Mucosa of descending colon (tissue), 3 donors: ENCODE measurements around the gene FOXD4L1. TPM values are rescaled to one million over a fixed set of nuclear protein-coding genes. Genes with fewer than 3 reads are reported as not detected.
"Not testable (repeated sequence)": the region's sequence is repeated elsewhere in the genome, so short reads cannot be mapped to it uniquely, and the experiment has no call there.

Source experiments
- ATAC-seq: fragments of 200-7000 bp; cut with Tn5 transposase; one replicate; pipeline ENCODE4 v1.9.1; 2020; ENCODE audit warnings: mild to moderate bottlenecking, moderate library complexity
- DNase-seq, 3 donors: peaks; one replicate each; pipeline ENCODE4 v3.0.0-alpha.2; 2020
- H3K36me3 ChIP-seq: fragments of 200-600 bp; one replicate; pipeline ENCODE4 v1.8.0; 2021; ENCODE audit warnings: low read depth, mild to moderate bottlenecking
- H3K4me1 ChIP-seq: fragments of 200-600 bp; one replicate; pipeline ENCODE4 v1.8.0; 2021; ENCODE audit warnings: low read depth, mild to moderate bottlenecking
- H3K4me3 ChIP-seq: fragments of 200-600 bp; one replicate; pipeline ENCODE4 v1.8.0; 2021; ENCODE audit warnings: mild to moderate bottlenecking
- H3K9me3 ChIP-seq: fragments of 200-600 bp; one replicate; pipeline ENCODE4 v1.8.0; 2021; ENCODE audit warnings: mild to moderate bottlenecking
- intact Hi-C, 2 donors: fragments of 100-400 bp; cut with DNase I in 1 of 2; cut with micrococcal nuclease in 1 of 2; formaldehyde crosslinking; loops; one replicate each; pipeline versions ENCODE4 v1.11.0 to v1.11.1; 2022; cut with DNase I, micrococcal nuclease
- total RNA-seq, 3 donors: library from RNA; stranded (reverse); fragmentation: NEBNext Ultra II Directional in 2 of 3; extraction: Animal tissue kit (Norgen Biotek cat#: 25700) in 2 of 3; gene quantifications; one replicate each; pipeline versions ENCODE4 v1.2.1 to v1.2.4, GENCODE V29; 2021 to 2023
- donor health status: DM: no; HTN: no; CAD: no; lungs with moderate emphysema.
- donor health status: DM: no; HTN: no; CAD: no.
- donor health status: DM: no; HTN: yes; CAD: no.

FOXD4L1 gene
- total RNA-seq, 3 donors from 2014 or later: 0.17 to 0.32 TPM; not detected in 1

DNA sequence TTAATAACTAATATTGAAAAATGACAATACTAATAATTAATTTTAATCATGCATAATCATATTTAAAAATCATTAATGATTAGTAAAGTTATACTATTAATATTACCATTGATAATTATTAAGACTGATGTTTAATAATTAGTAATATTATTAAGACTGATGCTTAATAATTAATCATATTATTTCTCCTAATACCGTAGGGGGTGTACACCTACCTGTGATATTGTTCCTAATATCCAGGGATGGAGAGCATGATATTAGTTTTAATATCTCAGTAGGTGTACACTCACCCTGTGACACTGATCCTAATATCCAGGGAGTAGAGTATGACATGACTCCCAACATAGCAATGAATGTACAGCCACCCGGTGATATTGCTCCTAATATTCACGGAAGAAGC lies 12.4 kb downstream of the FOXD4L1 start:
- H3K36me3 ChIP-seq, intact Hi-C loops, ATAC-seq, H3K4me1 ChIP-seq, H3K4me3 ChIP-seq, H3K9me3 ChIP-seq, DNase-seq: not testable (repeated sequence)

DNA sequence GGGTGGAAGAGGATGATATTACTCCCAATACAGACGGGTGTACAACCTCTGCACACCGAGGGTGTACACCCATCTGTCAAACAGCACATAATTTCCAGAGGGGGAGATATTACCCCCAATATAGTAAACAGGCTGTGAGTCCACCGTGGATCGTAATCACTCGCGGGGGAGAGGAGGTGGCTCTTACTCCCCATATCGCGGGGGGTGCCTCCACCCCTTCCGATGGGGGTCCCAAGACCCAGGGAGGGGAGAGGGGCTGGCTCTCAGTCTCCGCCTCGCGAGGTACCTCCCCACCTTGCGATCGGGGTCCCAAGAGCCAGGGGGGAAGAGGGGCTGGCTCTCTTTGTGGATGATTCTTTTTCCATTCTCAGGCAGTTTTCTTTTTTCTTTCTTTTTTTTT lies 13.4 kb downstream of the FOXD4L1 start:
- H3K36me3 ChIP-seq, ATAC-seq, DNase-seq, intact Hi-C loops, H3K4me1 ChIP-seq, H3K4me3 ChIP-seq, H3K9me3 ChIP-seq: not testable (repeated sequence)

DNA sequence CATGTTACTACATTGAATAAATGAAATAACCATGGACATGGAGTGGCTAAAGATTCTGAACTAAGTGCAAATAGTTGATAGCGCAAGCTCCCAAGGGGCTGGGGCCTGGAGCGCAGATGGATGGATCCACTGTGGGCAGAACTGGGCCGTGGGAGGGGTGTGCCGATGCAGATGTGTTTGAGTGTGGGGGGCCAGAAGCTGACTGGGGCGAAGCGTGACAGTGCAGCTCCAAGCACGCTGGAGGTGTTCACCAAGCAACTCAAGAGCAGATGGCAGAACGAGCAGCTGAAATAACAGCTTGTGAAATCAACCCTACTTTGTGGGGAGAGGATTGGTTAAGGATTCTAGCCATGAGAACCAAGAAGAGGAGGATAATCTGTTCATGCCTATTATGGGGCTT lies 17.0 kb downstream of the FOXD4L1 start:
- intact Hi-C loops, ATAC-seq, DNase-seq, H3K4me3 ChIP-seq, H3K4me1 ChIP-seq, H3K9me3 ChIP-seq, H3K36me3 ChIP-seq: not testable (repeated sequence)

DNA sequence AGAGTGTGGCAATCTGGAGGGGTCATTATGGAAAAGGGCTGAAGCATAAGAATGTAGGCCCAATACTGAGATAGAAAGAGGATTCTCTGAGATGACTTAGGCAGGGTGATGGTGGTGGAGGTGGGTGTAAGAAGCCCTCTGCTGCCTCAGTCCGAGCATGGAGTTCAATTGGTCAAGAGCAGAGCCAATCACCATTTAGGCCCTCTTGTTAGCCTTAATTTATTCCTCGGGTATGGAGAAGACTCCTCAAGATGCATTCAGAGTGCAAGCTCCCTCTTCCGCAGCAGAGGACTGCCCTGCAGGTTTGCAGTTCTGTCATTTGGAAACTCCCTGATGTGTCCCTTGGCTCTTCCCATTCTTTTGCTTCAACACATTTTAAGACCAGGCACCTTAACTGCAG lies 17.5 kb downstream of the FOXD4L1 start:
- DNase-seq, H3K4me1 ChIP-seq, H3K9me3 ChIP-seq, ATAC-seq, H3K4me3 ChIP-seq, intact Hi-C loops, H3K36me3 ChIP-seq: not testable (repeated sequence)

DNA sequence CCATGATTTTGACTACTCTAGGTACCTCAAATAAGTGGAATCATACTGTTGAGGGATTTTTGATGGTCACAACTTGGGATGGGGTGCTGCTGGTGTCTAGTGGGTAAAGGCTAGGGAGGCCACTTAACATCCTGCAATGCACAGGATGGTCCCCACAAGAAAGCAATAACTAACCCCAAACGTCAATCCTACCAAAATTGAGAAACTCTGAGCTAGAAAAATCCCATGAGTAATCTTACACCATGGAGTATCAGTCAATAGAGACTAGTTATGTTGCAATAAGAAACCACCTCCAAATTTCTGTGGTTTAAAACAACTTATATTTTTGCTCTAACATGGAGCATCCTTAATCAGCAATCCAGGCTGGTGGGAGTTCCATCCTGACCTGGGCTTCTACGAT lies 18.6 kb downstream of the FOXD4L1 start:
- DNase-seq, H3K9me3 ChIP-seq, ATAC-seq, H3K36me3 ChIP-seq, H3K4me3 ChIP-seq, H3K4me1 ChIP-seq, intact Hi-C loops: not testable (repeated sequence)

DNA sequence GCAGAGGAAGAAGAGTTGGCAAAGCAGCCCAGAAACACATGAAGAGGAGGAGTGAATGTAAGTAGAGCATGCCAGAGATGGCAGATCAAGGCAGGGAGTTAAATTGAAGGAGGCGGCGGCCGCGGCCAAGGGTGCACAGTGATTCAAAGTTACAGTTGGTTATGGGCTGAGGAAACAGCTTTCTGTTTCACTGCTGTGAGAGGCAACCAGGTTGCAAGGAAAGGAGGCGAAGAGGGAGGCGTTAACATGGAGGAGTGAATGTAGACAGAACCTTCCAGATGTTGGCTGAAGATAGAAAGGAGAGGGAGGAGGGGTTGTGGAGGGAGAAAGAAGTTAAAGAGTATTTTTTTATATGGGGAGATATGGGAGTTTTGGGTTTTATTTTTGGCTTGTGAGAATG lies 22.4 kb downstream of the FOXD4L1 start:
- H3K4me1 ChIP-seq, H3K9me3 ChIP-seq, ATAC-seq, H3K4me3 ChIP-seq, DNase-seq, intact Hi-C loops, H3K36me3 ChIP-seq: not testable (repeated sequence)

DNA sequence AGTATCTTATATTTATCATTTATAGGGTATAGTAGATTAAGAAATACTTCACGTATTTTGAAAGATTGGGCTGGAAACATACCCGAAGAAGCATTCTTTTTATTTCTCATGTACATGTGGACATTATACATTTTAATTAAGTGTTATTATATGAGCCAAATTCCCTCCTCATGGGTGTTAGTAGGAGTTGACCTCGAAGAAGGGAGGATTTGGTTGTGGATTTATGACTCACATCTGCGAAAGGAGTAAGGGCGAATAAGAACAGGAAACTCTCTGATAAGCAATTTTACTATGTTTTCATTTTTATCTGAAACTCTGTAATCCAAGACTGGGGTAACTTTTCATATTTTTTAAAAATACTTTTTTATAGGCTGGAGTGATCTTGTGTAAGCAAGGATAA lies 23.0 kb downstream of the FOXD4L1 start:
- H3K4me3 ChIP-seq, intact Hi-C loops, H3K36me3 ChIP-seq, H3K9me3 ChIP-seq, H3K4me1 ChIP-seq, DNase-seq, ATAC-seq: not testable (repeated sequence)

DNA sequence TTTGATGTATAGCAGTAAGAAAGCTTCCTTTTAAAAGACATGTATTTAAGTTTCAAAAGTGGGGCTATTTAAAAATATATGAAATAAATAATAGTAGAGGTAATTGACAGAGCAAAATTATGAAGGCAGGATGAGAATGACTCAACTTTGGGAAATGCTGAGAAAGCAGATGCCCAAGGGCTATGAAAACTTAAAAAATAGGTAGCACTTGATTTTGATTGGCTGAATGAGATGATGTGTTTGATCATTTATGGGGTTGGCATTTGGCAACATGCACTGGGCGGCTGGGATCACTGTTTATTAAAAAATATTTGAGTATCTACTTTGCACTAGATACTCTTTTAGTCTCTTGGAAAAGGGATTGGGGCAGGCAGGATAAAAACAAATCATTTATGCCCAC lies 26.5 kb downstream of the FOXD4L1 start:
- ATAC-seq, H3K9me3 ChIP-seq, intact Hi-C loops, H3K4me3 ChIP-seq, DNase-seq, H3K36me3 ChIP-seq, H3K4me1 ChIP-seq: not testable (repeated sequence)

DNA sequence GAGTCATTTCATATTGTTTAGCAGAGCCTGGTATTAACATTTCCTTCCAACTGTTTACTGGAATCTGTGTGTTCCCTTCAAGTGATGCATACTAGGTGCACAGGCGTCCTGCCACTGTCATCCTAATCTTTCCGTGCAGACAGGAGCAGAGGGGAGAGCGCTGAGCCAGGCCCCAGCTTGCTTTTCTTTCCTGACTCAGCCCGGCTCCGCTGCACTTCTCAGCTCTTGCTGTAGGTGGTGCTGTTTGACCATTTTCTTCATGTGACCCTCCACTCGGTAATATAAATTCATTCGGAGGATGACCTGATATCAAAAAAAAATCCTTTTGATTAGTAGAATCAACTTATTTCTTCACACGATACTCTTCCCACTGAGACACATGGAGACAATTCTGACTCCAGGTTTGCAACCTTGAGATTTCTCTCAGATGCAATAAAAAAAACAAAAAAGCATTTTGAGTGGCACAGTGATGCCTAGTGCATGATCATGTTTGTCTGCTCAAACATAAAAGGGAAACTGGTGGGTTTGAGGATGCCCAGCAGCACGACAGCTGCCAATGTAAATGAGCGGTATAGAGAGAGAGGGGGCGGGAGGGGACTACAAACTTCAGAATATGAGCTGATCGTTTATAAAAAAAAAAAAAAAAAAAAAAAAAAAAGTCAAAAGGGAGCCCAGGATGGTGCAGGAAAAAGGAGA lies 29.0 kb downstream of the FOXD4L1 start:
- DNase-seq, H3K4me1 ChIP-seq, H3K36me3 ChIP-seq, H3K9me3 ChIP-seq, H3K4me3 ChIP-seq, intact Hi-C loops: not testable (repeated sequence)
- ATAC-seq: peak; percentile 93

DNA sequence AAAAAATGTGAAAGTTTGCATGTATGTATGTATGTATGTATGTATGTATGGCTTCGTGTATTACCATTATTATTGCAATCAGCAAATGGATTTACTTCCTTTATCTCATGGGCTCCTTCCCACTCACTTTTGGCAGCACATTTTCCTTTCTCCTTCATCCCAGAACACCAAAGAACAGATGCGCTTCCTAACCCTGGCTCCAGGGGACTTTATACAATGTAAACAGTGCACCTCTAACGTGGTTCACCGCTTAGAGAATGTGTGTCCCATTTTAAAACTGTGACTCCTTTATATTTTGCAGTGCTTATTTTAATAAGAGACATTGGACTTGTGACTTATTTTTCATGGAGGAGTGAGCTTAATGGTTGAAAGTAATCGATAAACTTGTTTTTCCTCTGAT lies 29.7 kb downstream of the FOXD4L1 start:
- H3K4me3 ChIP-seq, H3K4me1 ChIP-seq, ATAC-seq, intact Hi-C loops, H3K9me3 ChIP-seq, DNase-seq, H3K36me3 ChIP-seq: not testable (repeated sequence)

DNA sequence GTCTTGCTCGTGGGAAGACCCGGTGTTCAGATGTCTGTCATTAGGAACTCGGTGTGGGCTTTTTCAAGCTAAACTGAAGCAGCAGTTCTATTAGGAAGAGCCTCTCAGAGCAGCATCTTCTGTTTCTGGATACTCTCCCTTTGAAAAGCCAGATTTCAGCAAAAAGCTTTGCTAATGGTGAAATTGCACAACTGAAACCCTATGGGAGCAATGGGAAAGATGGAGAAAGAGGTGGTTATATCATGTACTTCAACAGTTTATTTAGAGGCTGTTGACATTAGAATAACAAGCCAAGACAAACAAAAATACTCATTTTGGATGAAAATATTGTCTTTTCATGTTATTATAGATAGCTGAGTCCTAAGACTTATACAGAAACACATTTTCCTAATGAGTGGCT lies 30.4 kb downstream of the FOXD4L1 start:
- H3K9me3 ChIP-seq, DNase-seq, H3K4me3 ChIP-seq, ATAC-seq, intact Hi-C loops, H3K4me1 ChIP-seq, H3K36me3 ChIP-seq: not testable (repeated sequence)

DNA sequence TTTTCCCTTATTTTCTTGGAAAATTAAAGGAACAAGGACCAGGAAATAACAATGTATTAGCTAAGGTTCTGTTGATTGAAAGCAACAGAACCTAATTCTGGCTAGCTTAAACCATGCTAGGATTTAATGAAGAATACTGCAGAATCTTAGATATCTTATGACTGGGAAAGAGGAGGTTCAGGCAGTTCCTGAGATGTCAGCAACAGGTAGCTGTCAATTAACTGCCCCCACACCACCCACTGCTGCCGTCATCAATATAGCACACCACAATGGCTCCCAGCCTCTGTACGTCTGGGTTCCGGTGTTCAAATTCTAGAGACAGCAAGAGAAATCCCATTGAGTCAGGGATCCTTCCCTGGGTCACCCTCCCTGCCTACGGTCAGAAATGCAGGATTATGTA lies 34.5 kb downstream of the FOXD4L1 start:
- H3K9me3 ChIP-seq, H3K4me3 ChIP-seq, H3K4me1 ChIP-seq, intact Hi-C loops, H3K36me3 ChIP-seq, ATAC-seq, DNase-seq: not testable (repeated sequence)

DNA sequence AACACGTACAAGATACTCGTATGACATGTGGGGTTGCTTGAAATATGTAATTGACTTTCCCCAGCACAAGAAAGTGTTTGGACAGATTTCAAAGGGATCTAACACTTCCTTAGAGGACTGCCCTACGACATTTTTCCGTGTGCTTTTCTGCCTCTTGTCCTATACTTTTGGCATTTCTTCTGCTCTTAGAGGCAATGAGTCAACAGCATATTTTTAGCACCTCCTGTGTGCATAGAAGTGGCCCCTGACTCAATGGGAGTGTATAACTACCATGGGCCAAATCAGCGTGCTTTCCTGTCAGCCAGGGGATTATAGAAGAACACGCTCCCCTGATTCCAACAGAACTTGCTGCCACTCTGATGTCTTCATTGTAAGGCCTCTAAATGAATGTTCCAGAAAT lies 38.1 kb downstream of the FOXD4L1 start:
- ATAC-seq, H3K36me3 ChIP-seq, intact Hi-C loops, DNase-seq, H3K4me1 ChIP-seq, H3K9me3 ChIP-seq, H3K4me3 ChIP-seq: not testable (repeated sequence)

DNA sequence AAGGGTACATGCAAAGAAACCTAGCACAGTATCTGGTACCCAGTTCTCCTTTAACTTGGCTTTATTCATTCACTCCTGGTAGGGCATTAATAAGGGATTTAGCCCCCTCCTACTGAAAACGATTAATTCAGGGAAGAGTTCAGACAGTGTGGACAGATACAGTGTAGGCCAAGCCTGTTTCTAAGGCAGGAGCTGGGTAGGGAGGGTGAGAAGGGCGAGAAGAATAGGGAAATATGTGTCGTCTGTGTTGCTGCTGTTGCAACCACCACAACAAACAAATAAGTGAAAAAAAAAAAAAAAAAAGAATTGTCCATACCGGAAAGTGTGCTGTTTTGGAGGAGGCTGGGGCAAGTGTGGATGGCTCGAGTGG lies 42.4 kb downstream of the FOXD4L1 start:
- H3K9me3 ChIP-seq, H3K4me1 ChIP-seq, intact Hi-C loops, H3K36me3 ChIP-seq, H3K4me3 ChIP-seq, DNase-seq: not testable (repeated sequence)
- ATAC-seq: peak; percentile 35

DNA sequence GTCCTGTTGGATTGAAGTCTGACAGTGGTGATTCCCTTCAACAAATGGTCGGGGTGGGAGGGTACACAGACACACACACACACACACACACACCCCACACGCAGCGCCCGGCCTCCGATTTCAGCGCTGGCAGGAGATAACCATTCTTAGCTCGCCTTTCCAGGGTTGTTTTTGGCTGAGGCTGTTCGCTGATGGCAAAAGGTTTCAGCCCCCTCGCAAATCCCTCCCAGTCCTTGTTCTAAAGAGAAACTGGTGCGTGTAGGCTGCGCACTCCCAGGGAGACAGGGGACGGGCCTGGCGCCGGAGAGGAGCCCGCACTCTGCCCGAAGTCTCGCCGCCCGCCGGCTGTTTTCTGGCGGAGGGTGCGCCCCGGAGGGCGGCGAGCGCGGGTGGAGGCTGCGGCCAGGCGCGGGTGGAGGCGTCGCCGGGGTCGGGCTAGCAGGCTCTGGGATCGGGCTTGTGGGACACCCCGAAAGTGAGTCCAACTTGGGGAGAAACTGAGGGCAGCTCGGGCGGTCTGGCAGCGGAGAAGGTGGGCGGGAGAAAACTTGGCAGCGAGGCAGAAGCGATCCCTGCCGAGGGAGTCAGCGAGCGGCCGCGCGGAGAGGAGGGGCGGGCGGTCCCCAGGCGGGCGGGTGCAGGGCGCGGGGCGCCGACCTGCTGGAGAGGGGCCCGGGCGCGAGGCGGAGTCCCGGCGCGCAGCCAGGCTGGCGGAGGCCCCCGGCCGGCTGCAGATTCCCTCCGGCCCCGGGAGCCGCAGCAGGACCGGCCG lies 42.9 kb downstream of the FOXD4L1 start:
- H3K4me1 ChIP-seq, H3K36me3 ChIP-seq, H3K9me3 ChIP-seq, intact Hi-C loops: not testable (repeated sequence)
- DNase-seq (peak; percentile 23 to 52 (median 51)), ATAC-seq (peak; percentile 68)
- H3K4me3 ChIP-seq: peak overlapping the region; percentile 9
